ENCODE measurements around the gene KLKB1.
"Not testable (repeated sequence)": the region's sequence is repeated elsewhere in the genome, so short reads cannot be mapped to it uniquely, and the experiment has no call there.

KLKB1 gene

GRCh38 chr4:186227744-186228513 lies 622 bp downstream of the KLKB1 start:
- peak; percentile 31 for DNase-seq

GRCh38 chr4:186228514-186228894 lies 1.2 kb downstream of the KLKB1 start:
- DNase-seq = no peak

DNA sequence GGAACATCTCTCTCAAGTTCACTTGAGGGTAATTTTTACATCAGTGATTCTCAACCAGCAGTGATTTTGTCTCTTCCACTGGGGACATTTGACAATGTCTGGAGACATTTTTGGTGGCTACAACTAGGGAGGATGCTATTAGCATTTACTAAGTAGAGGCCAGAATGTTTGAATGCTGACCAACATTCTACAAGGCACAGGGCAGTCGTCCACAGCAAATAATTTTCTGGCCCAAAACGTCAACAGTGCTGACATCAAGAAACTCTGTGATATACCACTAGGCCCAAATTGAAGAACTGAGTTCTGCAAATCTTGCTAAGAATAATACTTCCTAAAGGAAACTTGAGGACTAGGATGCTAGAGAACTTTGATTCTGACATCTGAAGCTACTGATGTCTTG lies 7.1 kb downstream of the KLKB1 start:
- no peak for DNase-seq

- no peak for DNase-seq
Observed at GRCh38 chr4:186236126-186236525, 8.8 kb downstream of the KLKB1 start.

GRCh38 chr4:186240452-186240847 lies 13.1 kb downstream of the KLKB1 start:
- DNase-seq = no peak

- DNase-seq = peak; percentile 6
Observed at GRCh38 chr4:186240848-186241491, 13.7 kb downstream of the KLKB1 start.

DNA sequence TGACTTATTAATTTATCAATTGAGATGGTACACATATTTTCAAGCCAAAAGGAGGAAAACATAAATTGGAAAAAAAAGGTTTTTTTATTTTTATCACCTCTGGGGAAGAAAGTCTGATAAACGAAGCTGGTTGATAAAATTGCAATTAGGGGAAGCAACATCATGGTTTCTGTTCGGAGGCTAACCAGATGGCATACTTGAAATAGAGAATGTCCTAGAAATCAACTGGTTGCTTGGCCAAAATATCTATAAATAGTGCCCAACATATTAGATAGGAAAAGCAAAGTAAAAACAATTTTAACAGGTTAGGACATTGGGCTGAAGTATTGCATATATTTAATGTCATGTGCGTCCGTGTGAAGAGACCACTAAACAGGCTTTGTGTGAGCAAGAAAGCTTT lies 14.3 kb downstream of the KLKB1 start:
- DNase-seq = no peak

GRCh38 chr4:186242031-186242430 lies 14.7 kb downstream of the KLKB1 start:
- not testable (repeated sequence) for DNase-seq

DNA sequence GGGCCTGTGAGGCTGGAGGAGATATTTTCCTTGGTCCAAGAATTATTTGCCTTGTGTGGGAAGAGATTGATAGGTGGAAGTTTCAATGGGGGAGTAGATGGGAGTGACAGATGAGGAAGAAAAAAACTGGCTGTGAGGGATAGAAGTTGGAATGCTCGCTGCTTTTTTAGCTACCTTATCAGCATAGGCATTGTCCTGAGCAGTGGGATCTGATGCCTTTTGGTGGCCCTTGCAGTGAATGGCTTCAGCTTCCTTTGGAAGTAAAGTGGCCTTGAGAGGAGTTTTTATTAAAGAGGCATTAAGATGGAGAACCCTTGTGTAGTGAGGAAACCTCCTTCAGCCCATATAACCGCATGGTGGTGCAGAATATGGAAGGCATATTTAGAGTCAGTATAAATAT lies 16.0 kb downstream of the KLKB1 start:
- DNase-seq = no peak

DNA sequence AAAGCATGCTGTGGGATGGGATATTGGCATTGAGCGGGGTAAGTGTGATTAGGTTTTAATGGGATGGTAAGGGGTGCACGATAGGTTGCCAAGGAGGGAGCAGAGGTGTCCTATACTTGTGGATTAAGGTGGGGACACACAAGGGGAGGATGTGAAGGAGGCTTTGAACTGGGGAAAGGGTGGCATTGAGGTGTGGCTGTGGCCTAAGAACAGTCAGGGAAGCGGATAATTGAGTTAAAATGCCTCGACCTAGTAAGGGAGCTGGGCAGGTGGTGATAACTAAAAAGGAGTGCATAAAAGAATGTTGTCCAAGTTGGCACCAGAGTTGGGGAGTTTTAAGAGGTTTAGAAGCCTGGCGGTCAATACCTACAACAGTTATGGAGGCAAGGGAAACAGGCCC lies 17.5 kb downstream of the KLKB1 start:
- DNase-seq = no peak

DNA sequence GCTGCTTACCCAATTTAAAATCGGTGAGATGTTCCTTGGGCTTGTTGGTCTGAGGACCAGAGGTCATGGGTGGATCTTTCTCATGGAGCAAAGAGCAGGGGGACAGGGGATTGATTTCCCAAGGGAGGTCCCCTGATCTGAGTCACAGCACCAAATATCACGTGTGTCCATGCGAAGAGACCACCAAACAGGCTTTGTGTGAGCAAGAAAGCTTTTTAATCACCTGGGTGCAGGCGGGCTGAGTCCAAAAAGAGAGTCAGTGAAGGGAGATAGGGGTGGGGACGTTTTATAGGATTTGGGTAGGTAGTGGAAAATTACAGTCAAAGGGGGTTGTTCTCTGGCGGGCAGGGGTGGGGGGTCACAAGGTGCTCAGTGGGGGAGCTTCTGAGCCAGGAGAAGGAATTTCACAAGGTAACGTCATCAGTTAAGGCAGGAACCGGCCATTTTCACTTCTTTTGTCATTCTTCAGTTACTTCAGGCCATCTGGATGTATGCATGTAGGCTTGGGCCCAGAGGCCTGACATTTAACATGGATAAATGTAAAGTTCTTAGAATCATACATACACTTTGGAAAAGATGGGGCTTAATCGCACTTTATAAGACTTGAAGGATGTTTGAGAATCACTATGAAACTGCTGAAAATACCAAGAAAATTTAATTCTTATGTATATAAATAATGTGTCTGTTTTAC lies 19.9 kb downstream of the KLKB1 start:
- not testable (repeated sequence) for DNase-seq

DNA sequence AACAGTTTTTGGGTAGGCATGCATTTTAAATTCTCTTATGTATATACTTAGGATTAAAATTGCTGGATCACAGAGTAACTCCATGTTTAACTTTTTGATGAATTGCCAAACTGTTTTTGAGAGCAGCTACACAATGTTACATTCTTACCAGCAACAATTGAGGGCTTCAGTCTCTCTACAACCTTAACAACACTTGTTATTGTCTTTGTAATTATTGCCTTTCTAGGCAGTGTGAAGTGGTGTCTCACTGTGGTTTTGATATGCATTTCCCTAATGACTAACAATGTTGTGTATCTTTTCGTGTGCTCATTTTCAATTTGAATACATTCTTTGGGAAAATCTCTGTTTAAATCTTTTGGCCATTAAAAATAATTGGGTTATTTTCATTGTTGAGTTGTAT lies 21.3 kb downstream of the KLKB1 start:
- DNase-seq = no peak

GRCh38 chr4:186249785-186250754 lies 22.8 kb downstream of the KLKB1 start:
- DNase-seq = no peak

DNA sequence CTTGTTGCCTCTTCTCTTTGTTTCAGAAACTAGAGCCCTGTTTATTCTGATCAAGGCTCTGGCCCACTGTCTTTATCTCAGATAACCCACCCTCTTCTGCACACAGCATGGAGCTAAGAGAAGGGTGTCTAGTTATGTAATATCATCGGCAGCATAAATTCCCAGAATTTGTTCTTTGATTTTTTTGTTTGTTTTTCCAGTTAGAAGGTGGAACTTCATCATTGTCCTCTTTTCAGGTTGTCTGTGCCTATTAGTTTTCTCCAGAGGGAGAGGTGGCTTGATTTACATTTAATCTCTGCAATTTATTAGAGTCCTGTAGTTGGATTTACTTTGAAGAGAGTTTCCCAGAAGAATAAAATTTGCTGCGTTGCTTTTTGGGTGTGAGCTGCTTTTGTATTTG lies 23.5 kb downstream of the KLKB1 start:
- no peak for DNase-seq

DNA sequence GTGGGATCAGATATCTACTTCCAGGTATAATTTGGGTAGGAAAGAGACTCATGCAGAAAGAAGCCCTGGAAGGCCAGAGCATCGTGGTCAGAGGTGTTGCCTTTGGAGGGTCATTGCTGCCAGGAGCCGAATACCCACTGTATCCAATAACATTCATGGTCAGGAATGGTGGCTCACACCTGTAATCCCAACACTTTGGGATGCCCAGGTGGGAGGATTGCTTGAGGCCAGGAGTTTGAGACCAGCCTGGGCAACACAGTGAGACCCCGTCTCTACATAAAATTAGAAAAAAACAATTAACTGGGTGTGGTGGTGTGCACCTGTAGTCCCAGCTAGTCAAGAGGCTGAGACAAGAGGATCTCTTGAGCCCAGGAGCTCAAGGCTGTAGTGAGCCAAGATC lies 27.8 kb downstream of the KLKB1 start:
- DNase-seq = no peak

GRCh38 chr4:186258216-186258811 lies 31.0 kb downstream of the KLKB1 start:
- no peak for DNase-seq

- DNase-seq = no peak
Observed at GRCh38 chr4:186260117-186260503, 32.8 kb downstream of the KLKB1 start.

- no peak for DNase-seq
Observed at GRCh38 chr4:186260504-186261448, 33.5 kb downstream of the KLKB1 start.

DNA sequence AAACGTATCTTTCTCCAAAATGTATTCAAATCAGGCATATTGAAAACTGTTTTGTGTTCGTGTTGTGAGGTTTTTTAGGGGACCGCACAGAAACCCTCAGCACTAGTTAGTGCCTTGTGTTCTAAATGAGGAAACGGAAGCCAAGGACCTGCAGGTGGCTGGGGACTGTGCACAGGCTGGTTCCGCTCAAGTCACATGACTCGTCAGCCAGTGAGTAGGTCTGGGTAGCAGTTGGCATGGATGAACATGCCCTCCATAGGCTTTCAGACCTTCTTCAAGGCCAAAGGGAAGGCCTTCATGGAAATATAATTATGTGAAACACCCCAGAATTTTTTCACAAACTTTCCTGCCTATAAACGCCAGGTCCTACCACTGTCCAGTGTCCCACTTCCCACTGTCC lies 37.4 kb downstream of the KLKB1 start:
- DNase-seq = no peak

DNA sequence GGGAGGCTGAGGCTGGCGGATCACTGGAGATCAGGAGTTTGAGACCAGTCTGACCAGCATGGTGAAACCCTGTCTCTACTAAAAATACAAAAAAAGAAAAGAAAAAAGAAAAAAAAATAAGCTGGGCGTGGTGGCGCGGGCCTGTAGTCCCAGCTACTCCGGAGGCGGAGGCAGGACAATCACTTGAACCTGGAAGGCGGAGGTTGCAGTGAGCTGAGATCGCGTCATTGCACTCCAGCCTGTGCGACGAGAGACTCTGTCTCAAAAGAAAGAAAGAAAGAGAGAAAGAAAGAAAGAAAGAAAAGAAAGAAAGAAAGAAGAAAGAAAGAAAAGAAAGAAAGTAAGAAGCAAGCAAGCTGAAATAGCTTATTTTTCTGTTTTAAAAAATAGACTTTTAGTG lies 37.9 kb downstream of the KLKB1 start:
- DNase-seq = not testable (repeated sequence)

Measured in NCI-H510A treated with DMSO at 0.1 percent for 48 hours (cell line).